ENCODE measurements around the gene HK3.

DNA sequence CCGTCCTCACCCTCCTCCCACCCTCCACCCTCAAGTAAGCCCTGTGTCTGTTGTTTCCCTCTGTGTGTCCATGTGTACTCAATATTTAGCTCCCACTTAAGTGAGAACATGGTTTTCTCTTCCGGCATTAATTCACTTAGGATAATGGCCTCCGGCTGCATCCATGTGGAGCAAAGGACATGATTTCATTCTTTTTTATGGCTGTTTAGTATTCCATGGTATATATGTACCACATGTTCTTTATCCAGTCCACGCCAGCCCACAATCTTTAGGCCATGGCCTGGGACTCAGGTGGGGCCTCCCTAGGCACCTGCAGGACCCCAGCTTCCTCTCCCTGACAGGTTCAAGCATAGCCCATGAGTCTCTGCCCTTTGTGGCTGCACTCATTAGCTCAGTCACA is 65.9 kb downstream of the HK3 start:
- TF ChIP-seq, protein P1, sequence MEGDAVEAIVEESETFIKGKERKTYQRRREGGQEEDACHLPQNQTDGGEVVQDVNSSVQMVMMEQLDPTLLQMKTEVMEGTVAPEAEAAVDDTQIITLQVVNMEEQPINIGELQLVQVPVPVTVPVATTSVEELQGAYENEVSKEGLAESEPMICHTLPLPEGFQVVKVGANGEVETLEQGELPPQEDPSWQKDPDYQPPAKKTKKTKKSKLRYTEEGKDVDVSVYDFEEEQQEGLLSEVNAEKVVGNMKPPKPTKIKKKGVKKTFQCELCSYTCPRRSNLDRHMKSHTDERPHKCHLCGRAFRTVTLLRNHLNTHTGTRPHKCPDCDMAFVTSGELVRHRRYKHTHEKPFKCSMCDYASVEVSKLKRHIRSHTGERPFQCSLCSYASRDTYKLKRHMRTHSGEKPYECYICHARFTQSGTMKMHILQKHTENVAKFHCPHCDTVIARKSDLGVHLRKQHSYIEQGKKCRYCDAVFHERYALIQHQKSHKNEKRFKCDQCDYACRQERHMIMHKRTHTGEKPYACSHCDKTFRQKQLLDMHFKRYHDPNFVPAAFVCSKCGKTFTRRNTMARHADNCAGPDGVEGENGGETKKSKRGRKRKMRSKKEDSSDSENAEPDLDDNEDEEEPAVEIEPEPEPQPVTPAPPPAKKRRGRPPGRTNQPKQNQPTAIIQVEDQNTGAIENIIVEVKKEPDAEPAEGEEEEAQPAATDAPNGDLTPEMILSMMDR (conservative IDR thresholded peaks at IDR 0.05; ENCODE audit: low read depth in 2 of 2), result no peak
- no peak for TF ChIP-seq ZNF114 (CRISPR knock-in tag; IDR thresholded peaks at IDR 0.05)
